ENCODE results near the gene SURF4.

Gene SURF4

GRCh38 chr9:133369422-133369821, 6.4 kb downstream of the SURF4 start:
- Histone ChIP-seq H3K4me1 (ENCODE audit: insufficient read depth, low read length) (peaks cover 49% of the 10 kb centered on the region), H3K9ac (ENCODE audit: low read length) (no peak overlapping the region), H3K36me3 (ENCODE audit: insufficient read depth, low read length) (peaks cover 39% of the 10 kb centered on the region)

DNA sequence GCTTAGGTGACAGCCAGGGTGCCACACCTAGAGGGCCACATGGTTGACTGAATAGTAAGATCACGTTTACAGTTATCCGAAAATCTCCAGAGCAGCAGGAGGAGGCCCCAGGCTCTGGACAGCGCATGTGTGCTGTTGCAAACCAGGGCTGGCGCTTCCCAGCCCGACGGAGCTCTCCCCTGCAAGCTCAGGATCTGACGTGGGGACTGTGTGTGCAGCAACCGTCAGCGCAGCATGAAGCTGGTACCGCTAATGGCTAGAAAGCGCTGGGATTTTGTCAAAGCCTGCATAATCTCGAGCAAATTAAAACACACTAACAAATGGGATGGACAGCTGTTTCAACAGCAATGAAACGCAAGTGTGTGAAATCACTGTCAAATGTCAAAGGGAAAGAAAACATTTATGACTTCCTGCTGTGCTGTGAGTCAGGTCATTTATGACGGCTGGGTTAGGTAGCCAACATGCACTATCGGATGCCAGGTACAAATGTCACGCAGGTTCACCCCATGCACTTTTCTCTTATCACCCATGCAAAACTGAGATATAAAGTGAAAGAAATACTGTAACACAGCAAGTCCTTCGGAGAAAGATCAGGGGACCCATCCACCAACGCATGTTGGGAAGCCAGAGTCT, 7.5 kb downstream of the SURF4 start:
- H3K4me1 ChIP-seq (ENCODE audit: insufficient read depth, low read length), result peaks cover 49% of the 10 kb centered on the region

More at GRCh38 chr9:133369422-133369821, 6.4 kb downstream of the SURF4 start:
- no peak overlapping the region for H3K27ac ChIP-seq (ENCODE audit: low read depth, low read length)
- H3K9me3 ChIP-seq (ENCODE audit: low read length), result no peaks in the 10 kb centered on the region
- H3K4me3 ChIP-seq (ENCODE audit: low read depth in 1 of 2, low read length in 2 of 2), result no peak overlapping the region
- H3K27me3 ChIP-seq (ENCODE audit: control insufficient read depth in 1 of 2, insufficient read depth in 2 of 2, low read length in 2 of 2), result no peaks in the 10 kb centered on the region

GRCh38 chr9:133367778-133368177, 8.1 kb downstream of the SURF4 start:
- H3K27me3 ChIP-seq (ENCODE audit: control insufficient read depth in 1 of 2, insufficient read depth in 2 of 2, low read length in 2 of 2), result no peaks in the 10 kb centered on the region
- no peaks in the 10 kb centered on the region for H3K9me3 ChIP-seq (ENCODE audit: low read length)
- H3K27ac ChIP-seq (ENCODE audit: low read depth, low read length), result no peak overlapping the region
- H3K9ac ChIP-seq (ENCODE audit: low read length), result no peak overlapping the region
- H3K4me1 ChIP-seq (ENCODE audit: insufficient read depth, low read length), result peaks cover 47% of the 10 kb centered on the region
- H3K36me3 ChIP-seq (ENCODE audit: insufficient read depth, low read length), result peaks cover 49% of the 10 kb centered on the region
- no peak overlapping the region for H3K4me3 ChIP-seq (ENCODE audit: low read depth in 1 of 2, low read length in 2 of 2)

More for the DNA sequence above, 7.5 kb downstream of the SURF4 start:
- peaks cover 48% of the 10 kb centered on the region for H3K36me3 ChIP-seq (ENCODE audit: insufficient read depth, low read length)
- H3K27ac ChIP-seq (ENCODE audit: low read depth, low read length), result no peak overlapping the region
- H3K27me3 ChIP-seq (ENCODE audit: control insufficient read depth in 1 of 2, insufficient read depth in 2 of 2, low read length in 2 of 2), result no peaks in the 10 kb centered on the region
- H3K9me3 ChIP-seq (ENCODE audit: low read length), result no peaks in the 10 kb centered on the region
- H3K9ac ChIP-seq (ENCODE audit: low read length), result no peak overlapping the region
- no peak overlapping the region for H3K4me3 ChIP-seq (ENCODE audit: low read depth in 1 of 2, low read length in 2 of 2)

DNA sequence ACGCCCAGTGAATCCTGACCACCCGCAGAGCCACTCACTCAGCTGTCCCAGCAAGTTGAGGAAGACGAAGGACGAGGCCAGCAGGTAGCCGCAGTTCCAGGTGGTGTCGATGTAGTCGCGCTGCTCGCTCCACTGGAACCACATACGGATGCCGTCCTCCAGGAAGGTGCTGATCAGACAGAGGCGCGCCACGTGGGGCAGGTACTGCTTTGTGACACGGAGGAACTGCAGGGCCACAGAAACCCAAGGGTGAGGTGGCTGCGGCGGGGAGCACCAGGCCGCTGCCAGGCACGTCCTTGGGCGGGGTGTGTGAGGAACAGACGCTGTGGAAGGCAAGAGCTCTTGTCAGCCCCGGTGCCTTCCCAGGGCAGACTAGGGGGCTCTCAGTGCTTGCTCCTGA, 8.6 kb downstream of the SURF4 start:
- Histone ChIP-seq H3K36me3 (ENCODE audit: insufficient read depth, low read length) (peaks cover 51% of the 10 kb centered on the region), H3K9ac (ENCODE audit: low read length) (no peak overlapping the region), H3K9me3 (ENCODE audit: low read length) (no peaks in the 10 kb centered on the region), H3K27ac (ENCODE audit: low read depth, low read length) (no peak overlapping the region), H3K4me3 (ENCODE audit: low read depth in 1 of 2, low read length in 2 of 2) (no peak overlapping the region), H3K4me1 (ENCODE audit: insufficient read depth, low read length) (peaks cover 41% of the 10 kb centered on the region), H3K27me3 (ENCODE audit: control insufficient read depth in 1 of 2, insufficient read depth in 2 of 2, low read length in 2 of 2) (no peaks in the 10 kb centered on the region)

GRCh38 chr9:133366435-133366834, 9.4 kb downstream of the SURF4 start:
- H3K9ac ChIP-seq (ENCODE audit: low read length), result no peak overlapping the region
- no peak overlapping the region for H3K4me3 ChIP-seq (ENCODE audit: low read depth in 1 of 2, low read length in 2 of 2)
- no peak overlapping the region for H3K27ac ChIP-seq (ENCODE audit: low read depth, low read length)
- H3K9me3 ChIP-seq (ENCODE audit: low read length), result no peaks in the 10 kb centered on the region
- H3K27me3 ChIP-seq (ENCODE audit: control insufficient read depth in 1 of 2, insufficient read depth in 2 of 2, low read length in 2 of 2), result no peaks in the 10 kb centered on the region
- H3K4me1 ChIP-seq (ENCODE audit: insufficient read depth, low read length), result peaks cover 33% of the 10 kb centered on the region
- H3K36me3 ChIP-seq (ENCODE audit: insufficient read depth, low read length), result peaks cover 59% of the 10 kb centered on the region

DNA sequence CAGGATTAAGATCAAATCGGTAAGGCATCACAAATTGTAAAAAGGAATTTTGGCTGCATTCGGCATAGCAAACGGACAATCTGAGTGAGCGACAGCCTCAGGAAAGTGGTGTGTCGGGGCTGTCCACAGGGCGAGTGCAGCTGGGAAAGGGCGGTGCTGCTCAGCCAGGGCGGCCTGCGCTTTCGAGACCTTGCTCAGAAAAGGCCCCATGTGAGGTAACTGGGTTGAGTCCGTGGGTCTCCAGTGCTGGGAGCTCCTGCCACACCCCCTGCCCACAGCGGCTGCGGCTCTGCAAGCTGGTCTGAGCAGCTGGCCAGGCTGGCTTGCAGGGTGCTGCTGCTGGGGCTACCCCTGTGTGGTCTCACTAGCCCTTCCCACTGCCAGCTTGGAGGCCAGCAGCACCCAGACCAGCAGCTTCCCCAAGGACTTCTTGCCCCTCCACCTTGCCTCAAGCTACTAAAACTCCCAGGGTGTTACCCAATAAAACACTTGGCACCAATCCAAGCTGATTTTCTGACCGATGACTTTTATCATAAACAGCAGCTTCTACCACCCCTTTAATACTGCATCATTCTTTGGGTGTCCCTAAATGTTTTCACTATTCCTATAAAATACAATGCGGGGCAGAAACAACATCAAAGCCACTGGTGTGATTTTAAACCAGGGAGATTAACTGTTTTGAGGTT, 13.4 kb downstream of the SURF4 start:
- H3K9me3 ChIP-seq (ENCODE audit: low read length), result no peaks in the 10 kb centered on the region
- H3K36me3 ChIP-seq (ENCODE audit: insufficient read depth, low read length), result peaks cover 55% of the 10 kb centered on the region
- no peak overlapping the region for H3K9ac ChIP-seq (ENCODE audit: low read length)
- no peak overlapping the region for H3K27ac ChIP-seq (ENCODE audit: low read depth, low read length)
- no peaks in the 10 kb centered on the region for H3K27me3 ChIP-seq (ENCODE audit: control insufficient read depth in 1 of 2, insufficient read depth in 2 of 2, low read length in 2 of 2)
- H3K4me3 ChIP-seq (ENCODE audit: low read depth in 1 of 2, low read length in 2 of 2), result no peak overlapping the region
- peaks cover 7% of the 10 kb centered on the region for H3K4me1 ChIP-seq (ENCODE audit: insufficient read depth, low read length)

DNA sequence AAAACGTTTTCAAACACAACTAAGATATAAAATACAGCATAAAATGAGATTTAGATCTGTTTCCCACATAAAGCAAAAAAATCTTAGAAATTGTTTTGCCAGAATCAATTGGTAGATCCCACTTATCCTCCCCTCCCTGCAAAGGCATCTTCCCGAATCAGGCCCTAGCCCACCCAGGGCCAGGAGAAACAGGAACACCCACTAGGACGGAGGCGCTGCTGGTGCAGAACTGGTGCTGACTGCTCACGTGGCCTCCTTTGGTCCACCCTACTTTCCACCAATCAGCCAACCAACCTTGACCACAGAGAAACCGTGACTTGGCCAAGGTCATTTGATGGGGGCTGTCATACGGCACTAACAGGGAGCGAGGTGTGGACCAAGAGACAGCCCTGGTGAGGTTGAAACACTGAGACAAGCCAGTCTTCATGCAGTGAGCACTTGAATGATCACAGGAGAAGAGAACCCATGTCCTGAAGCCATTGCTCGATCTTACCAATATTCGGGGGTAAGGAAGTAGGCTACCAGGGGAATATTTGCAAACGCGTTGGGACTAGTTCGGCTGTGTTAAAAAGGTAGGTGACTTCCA, 14.3 kb downstream of the SURF4 start:
- Histone ChIP-seq H3K4me3 (ENCODE audit: low read depth in 1 of 2, low read length in 2 of 2) (no peak overlapping the region), H3K9me3 (ENCODE audit: low read length) (no peaks in the 10 kb centered on the region), H3K36me3 (ENCODE audit: insufficient read depth, low read length) (peaks cover 48% of the 10 kb centered on the region), H3K27ac (ENCODE audit: low read depth, low read length) (no peak overlapping the region), H3K27me3 (ENCODE audit: control insufficient read depth in 1 of 2, insufficient read depth in 2 of 2, low read length in 2 of 2) (no peaks in the 10 kb centered on the region), H3K4me1 (ENCODE audit: insufficient read depth, low read length) (peaks cover 12% of the 10 kb centered on the region), H3K9ac (ENCODE audit: low read length) (no peak overlapping the region)

- Histone ChIP-seq H3K9me3 (ENCODE audit: low read length) (no peaks in the 10 kb centered on the region), H3K9ac (ENCODE audit: low read length) (no peak overlapping the region), H3K36me3 (ENCODE audit: insufficient read depth, low read length) (peaks cover 39% of the 10 kb centered on the region), H3K4me3 (ENCODE audit: low read depth in 1 of 2, low read length in 2 of 2) (no peak overlapping the region), H3K27me3 (ENCODE audit: control insufficient read depth in 1 of 2, insufficient read depth in 2 of 2, low read length in 2 of 2) (no peaks in the 10 kb centered on the region), H3K4me1 (ENCODE audit: insufficient read depth, low read length) (peaks cover 13% of the 10 kb centered on the region), H3K27ac (ENCODE audit: low read depth, low read length) (no peak overlapping the region)
These were observed 15.2 kb downstream of the SURF4 start for GRCh38 chr9:133360400-133361393.

DNA sequence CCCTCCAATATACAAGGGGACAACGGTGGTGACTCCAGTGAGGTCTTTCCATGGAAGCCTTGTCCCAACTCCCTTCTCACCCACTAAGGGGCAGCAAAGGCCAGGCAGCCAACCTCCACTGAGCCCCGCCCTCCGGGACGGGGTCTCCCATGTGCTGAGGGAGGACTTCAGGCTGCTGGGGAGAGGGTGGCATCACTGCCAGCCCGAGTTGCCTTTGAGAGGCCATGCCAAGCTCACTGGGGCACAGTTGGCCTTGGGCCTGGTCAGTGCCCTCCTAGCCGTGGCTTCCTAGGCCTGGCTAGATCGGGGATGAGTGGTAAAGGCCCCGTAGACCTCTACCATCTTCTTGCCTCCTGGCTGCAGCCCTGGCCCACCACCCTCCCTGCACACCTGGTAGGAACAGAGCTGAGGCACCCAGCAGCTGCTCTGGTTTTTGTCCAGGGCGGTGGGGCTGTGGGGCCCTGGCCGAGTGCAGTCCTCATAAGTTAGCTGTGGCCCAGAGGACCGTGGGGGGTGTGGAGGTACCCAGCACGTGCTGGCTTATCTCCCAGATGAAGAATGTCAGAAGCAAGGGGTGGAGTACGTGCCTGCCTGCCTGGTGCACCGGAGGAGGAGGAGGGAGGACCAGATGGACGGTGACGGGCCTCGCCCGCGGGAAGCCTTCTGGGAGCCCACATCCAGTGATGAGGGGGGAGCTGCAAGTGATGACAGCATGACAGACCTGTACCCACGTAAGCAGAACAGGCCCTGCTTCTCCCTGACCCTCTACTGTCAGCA, 16.3 kb downstream of the SURF4 start:
- Histone ChIP-seq H3K9ac (ENCODE audit: low read length) (no peak overlapping the region), H3K36me3 (ENCODE audit: insufficient read depth, low read length) (peaks cover 36% of the 10 kb centered on the region), H3K4me1 (ENCODE audit: insufficient read depth, low read length) (peaks cover 22% of the 10 kb centered on the region), H3K4me3 (ENCODE audit: low read depth in 1 of 2, low read length in 2 of 2) (no peak overlapping the region), H3K9me3 (ENCODE audit: low read length) (no peaks in the 10 kb centered on the region), H3K27ac (ENCODE audit: low read depth, low read length) (no peak overlapping the region), H3K27me3 (ENCODE audit: control insufficient read depth in 1 of 2, insufficient read depth in 2 of 2, low read length in 2 of 2) (no peaks in the 10 kb centered on the region)

DNA sequence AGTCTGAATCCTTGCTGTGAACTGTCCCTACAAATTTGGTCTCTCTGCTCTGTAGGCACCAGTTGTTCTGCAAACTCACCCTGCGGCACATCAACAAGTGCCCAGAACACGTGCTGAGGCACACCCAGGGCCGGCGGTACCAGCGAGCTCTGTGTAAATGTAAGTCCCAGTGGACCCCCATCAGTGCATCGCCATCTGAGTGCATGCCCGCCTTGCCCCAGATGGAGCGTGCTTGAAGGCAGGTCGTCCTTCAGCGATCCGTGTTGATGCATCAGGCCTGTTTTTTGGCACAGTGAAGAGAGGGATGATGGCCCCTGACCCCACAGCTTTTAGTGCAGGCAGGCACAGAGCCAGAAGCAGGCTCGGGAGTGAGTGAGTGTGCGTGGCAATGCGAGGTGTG, 18.2 kb downstream of the SURF4 start:
- Histone ChIP-seq H3K27me3 (ENCODE audit: control insufficient read depth in 1 of 2, insufficient read depth in 2 of 2, low read length in 2 of 2) (no peaks in the 10 kb centered on the region), H3K9me3 (ENCODE audit: low read length) (no peaks in the 10 kb centered on the region), H3K27ac (ENCODE audit: low read depth, low read length) (no peak overlapping the region), H3K4me1 (ENCODE audit: insufficient read depth, low read length) (peaks cover 22% of the 10 kb centered on the region), H3K36me3 (ENCODE audit: insufficient read depth, low read length) (peaks cover 32% of the 10 kb centered on the region), H3K4me3 (ENCODE audit: low read depth in 1 of 2, low read length in 2 of 2) (peak overlapping the region in 1 of 2 donors; percentile 8), H3K9ac (ENCODE audit: low read length) (no peak overlapping the region)

Data from muscle layer of colon (tissue), 2 donors.